ELF-1 (cell line): Measurements from ENCODE around the gene SCNN1G.

Source experiments
- DNase-seq: peaks from one replicate; pipeline ENCODE4 v3.0.0-alpha.2; 2016; ENCODE audit warnings: low read depth, low spot score

Gene SCNN1G

DNA sequence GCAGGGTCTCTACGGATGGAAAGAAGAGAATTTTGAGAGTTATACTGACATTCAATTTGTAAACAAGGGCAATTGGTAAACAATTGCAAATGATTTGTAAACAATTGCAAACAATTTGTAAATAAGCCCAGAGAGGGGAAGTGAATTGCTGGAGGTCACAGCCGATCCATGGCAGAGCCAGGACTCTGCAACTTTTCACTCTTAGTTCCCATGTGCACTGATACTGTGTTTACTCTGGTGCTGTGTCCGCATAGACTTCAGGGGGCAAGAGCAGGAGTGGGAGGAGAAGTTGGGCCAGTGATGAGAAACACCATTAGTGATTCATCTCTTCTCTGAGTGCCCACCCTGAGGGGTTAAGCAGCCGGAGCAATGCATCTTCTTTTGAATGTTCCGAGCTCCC is 14.0 kb downstream of the SCNN1G start:
- DNase-seq: no peak

DNA sequence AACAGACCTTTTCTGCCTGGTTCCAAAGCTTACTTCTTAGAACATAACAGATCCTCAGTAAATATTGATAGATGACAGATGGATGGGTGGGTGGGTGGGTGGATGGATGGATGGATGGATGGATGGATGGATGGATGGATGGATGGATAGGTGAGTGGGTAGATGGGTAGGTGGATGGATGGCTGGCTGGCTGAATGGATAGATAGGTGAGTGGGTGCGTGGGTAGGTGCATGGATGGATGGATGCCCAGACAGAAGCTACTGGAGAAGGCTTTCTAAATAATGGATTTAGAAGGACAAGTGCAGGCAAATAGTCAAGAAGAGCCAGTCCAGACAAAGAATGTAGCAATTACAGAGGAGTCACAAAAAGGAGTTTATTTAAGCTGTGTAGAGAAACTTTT is 19.6 kb downstream of the SCNN1G start:
- DNase-seq: no peak

DNA sequence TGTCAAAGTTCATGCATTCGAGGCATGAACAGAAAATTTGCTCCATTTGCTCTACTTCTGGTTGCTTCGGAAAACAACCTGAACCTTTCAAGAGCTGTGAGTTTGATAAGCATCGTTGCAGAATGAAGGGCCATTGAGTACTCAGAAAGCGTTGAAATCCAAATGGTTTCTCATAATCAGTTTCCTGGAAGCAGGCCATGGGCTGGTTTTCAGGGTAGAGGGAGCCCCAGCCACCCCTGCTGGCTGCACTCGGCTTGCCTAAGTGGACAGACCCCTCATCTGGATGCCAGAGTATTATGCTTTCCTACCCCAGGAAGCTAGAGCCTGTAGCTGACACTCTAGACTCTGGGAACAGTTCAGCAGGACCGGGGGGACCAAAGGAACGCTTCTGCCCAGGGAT is 24.4 kb downstream of the SCNN1G start:
- no peak for DNase-seq

DNA sequence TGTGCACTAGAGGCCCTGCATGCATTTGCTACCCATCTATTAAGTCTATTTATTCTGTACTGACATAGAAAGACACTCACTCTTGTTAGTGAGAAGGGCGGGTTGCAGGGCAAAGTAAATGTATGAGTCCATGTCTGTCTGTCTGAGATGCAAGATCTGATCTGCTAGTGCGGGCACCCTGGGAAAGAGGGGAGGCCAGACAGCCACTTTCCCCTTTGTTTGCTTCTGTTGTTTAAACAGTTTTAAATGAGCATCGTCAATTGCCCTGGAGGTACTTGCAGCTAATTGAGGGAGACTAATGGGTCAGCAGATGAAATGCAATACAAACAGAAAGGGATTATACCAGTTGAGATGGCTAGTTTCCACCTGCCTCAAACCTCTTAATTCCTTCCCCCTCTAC is 24.9 kb downstream of the SCNN1G start:
- DNase-seq: peak; percentile 61

DNA sequence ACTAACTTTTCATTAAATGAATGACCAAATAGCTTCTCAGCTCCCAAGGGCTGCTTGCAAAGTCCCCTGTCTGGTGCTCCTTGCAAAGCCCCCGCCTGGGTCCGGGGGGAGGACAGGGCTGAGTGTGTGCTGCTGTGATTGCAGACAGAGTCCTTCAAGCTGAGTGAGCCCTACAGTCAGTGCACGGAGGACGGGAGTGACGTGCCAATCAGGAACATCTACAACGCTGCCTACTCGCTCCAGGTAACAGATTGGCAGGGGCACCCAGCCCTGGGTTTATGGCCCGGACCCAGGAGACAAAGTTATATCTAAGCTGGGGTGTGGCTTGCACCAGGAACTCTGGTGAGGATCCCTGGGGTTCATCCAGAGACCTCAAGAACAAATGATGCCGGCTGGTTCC is 27.1 kb downstream of the SCNN1G start:
- DNase-seq: no peak

DNA sequence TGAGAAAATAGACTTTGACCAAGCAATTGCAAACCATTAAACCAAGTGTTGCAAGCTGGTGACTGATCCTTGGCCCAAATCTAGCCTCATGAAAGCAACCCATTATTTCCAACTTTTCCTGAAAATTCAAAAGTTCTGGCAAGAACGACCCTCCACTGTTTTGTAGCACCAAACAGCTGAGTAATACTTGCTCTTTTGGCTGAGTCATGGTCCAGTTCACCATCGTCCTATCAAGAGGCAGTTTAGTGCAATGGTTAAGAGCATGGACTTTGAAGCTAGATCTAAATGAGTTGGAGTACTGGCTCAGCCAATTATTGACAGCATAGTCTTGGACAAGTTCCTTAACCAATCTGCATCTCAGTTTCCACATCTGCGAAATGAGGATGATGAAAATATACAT is 31.3 kb downstream of the SCNN1G start:
- no peak for DNase-seq

DNA sequence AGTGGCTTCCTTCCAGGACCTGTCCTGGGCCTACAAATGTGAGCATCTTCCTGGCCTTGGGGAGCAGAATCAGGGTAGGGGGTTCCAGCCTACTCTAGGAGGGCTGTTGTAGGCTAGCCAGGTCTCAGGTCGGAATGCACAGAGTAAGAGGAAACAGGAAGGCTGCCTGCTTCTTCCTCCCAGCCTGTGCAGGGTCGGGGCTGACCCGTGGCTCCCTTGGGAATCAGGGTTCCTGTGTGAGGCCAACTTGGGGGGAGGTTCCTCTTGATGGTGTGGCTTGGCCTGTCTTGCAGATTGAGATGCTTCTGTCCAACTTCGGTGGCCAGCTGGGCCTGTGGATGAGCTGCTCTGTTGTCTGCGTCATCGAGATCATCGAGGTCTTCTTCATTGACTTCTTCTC is 32.3 kb downstream of the SCNN1G start:
- DNase-seq: no peak

DNA sequence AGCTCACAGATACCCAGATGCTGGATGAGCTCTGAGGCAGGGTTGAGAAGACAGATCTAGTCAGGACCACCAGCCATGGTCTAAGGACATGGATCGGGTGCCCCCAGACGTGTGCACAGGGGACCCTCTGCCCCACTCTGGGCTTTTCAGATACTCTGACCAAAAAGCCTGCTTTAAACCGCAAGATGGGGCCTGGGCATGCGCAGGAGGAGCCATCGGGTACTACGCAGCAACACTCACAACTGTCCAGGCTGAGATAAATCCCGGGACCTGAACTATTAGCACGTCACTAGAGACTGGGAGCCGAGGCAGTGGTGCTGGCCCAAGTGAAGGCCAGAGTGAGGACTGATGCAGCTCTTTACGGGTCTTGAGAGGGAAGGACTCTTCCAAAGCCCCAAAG is 32.9 kb downstream of the SCNN1G start:
- DNase-seq: no peak

DNA sequence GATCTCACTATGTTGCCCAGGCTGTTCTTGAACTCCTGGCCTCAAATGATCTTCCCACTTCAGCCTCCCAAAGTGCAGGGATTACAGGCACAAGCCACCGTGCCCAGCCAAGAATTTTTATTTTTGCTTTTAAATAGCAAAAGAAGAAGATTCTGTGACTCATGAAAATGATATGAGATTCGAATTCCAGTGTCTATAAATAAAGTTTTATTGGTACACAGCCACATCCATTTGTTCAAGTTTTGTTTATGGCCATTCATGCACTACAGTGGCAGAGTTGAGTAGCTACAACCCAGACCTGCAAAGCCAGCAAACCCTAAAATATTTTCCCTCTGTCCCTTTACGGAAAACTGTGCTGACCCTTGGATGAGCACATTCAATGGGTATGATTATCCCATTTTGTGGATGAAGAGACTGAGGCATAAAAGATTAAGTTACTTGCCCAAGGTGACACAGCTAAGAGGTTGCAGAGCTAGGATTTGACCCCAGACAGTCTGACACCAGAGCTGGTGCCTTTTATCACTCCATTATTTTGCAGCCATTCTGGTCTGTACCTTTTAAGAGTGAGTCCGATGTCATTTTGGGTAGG is 34.2 kb downstream of the SCNN1G start:
- no peak for DNase-seq

DNA sequence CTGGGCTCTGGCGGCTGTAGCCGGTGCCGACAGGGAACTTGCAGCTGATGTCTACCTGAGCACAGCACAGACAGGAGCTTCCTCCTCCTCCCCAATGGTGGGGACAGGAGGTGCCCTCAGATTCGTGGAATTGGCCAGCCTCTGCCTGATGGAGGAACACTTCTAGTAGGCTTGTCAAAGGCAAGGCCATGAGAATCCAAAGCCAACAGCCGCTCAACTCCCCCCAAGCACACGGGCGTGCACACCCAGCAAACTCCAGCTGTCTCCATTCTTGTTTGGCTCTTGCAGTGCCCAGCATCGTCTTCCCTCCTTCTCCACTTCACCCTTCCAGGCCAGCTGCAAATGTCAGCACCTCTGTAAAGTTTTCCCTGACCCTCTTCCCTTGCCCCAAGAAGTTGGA is 35.1 kb downstream of the SCNN1G start:
- no peak for DNase-seq

DNA sequence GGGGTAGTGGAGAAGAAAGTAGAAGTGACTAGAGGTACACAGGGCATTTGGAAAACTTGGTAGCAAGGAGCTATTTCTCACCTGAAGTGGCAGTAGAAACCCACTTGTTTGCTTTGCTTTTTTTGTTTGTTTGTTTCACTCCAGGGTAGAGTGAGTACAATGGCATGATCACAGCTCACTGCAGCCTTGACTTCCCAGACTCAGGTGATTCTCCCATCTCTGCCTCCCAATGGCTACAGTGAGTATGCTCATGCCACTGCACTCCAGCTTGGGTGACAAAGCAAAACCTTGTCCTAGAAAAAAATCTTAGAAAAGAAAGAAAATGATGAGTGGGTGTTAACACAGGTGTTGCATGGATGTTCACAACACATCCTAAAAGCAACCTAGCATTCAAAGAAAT is 40.4 kb downstream of the SCNN1G start:
- DNase-seq: no peak

DNA sequence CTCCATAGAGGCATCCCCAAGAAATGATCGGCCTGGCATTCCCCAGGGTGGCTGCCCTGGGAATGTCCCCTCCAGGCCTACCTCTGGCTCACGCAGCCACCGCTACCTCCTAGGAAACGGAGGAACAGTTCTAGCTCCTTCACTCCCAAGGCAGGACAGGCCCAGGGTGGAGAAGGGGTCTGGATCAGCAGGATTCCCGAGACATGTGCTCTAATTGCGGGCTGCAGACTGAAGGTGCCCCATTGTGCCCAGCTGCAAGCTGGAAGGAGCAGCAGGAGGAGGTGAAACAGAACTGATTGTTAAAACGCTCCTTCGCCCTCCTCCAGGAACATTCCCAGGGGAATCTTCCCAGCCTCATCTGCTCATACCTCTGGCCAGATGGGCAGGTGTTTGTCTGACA is 40.8 kb downstream of the SCNN1G start:
- DNase-seq: no peak

DNA sequence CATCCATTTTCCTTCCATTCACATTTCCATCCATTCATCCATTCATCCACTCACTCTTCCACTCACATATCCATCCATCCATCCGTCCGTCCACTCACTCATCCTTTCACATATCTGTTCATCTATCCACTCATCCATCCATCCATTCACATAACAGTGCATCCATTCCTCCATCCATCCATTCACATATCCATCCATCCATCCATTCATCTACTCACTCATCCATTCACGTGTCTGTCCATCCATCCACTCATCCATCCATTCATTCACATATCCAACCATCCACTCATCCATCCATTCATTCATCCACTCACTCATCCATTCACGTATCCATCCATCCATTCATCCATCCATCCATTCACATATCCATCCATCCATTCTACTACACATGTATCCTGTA is 42.6 kb downstream of the SCNN1G start:
- DNase-seq: no peak

DNA sequence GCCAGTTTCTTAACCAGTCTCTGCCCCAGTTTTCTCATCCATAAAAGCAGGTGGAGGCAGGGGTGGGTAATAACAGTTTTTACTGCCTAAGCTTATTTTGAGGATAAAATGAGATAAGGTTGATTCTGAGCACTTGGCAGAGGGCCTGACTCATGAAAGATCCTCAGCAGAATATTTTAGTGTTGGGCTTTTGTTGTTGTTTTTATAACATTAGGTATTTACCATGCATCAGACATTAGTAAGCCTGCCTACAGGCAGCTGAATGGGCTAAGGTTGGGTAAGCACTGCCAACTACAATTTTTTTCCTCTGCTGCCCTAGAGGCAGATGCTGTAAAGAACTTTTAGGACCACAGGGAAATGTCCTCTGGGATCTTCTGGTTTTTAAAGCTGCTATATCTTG is 43.1 kb downstream of the SCNN1G start:
- no peak for DNase-seq

DNA sequence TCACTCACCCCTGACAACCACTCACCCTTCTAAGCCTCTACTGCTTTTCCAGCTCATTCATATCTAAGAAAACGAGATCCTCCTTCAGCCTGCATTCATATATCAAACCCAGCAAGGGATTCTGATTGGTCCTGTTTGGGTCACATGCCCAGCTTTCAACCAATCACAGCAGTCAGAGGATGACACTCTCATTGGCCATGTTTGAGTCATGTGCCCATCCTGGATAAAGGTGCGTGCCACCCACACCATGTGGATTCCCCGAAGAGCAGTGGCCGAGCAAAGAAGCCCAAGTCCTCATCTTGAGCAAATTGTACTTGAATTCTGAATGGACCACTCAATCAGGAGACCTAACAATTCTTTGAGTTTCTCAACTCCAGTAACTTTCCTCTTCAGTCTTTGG is 45.0 kb downstream of the SCNN1G start:
- no peak for DNase-seq

DNA sequence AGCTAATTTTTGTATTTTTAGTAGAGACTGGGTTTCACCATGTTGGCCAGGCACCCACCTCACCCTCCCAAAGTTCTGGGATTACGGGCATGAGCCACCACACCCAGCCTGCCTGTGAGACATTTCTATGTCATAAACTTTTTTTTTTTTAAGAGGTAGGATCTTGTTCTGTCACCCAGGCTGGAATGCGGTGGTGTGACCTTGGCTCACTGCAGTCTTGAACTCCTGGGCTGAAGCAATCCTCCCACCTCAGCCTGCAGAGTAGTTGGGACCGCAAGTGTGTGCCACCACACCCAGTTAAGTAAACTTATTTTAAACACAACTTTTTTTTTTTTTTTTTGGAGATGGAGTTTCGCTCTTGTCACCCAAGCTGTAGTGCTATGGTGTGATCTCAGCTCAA is 47.2 kb downstream of the SCNN1G start:
- DNase-seq: no peak

DNA sequence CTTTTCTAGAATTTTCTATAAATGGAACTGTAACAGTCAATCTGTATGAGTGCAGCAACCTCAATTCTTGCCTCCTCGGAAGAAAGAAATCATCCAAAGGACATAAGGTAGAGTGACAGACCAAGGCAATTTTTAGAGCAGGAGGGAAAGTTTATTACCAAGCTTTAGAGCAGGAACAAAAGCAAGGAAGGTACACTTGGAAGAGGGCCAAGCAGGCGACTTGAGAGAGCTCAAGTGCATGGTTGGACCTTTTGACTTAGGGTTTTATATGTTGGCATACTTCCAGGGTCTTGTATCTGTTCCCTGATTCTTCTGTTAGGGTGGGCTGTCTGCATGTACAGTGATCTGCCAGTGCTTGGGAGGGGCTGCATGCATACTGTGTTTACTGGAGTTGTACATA is 50.3 kb downstream of the SCNN1G start:
- no peak for DNase-seq

DNA sequence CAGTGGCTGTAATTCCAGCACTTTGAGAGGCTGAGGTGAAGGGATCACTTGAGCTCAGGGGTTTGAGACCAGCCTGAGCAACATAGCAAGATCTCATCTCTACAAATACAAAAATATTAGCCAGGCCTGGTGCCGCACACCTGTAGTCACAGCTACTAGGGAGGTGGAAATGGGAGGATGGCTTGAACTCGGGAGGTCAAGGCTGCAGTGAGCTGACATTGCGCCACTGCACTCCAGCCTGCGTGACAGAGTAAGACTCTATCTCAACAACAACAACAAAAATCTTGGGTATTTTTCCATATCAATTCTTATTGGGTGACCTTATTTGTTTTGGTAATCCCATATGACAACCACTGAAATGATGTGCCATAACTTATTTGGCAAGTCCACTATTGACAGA is 52.6 kb downstream of the SCNN1G start:
- DNase-seq: no peak

DNA sequence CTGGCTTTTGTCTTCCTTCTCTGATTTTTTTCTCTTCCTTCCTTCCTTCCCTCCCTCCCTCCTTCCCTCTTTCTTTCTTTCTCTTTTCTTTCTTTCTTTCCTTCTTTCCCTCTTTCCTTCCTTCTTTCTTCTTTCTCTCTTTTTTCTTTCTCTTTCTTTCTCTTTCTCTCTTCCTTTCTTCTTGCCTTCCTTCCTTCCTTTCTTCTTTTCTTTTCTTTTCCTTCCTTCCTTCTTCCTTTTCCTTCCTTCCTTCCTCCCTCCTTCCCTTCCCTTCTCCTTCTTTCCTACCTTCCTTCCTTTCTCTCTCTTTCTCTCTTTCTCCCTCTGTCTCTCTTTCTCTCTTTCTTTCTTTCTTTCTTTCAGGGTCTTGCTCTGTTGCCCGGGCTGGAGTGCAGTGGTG is 54.4 kb downstream of the SCNN1G start:
- DNase-seq: no peak

DNA sequence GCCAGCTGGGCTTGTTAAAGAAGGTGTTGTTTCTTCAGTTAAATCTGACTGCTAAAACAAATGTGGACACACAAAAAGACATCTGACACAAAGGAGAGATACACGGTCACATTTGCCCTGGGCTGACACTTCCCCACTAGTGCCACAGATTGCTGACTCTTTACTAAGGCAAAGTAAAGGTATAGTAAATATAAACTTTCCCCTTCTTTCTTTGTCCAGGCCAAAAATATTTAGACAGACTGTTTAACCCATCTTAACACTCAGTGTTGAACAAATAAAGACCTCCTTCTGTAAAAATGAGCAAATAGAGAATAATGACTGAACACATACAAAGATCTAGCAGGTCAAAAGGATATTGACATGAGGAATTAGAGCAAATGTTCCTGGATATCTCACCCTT is 58.4 kb downstream of the SCNN1G start:
- DNase-seq: no peak

DNA sequence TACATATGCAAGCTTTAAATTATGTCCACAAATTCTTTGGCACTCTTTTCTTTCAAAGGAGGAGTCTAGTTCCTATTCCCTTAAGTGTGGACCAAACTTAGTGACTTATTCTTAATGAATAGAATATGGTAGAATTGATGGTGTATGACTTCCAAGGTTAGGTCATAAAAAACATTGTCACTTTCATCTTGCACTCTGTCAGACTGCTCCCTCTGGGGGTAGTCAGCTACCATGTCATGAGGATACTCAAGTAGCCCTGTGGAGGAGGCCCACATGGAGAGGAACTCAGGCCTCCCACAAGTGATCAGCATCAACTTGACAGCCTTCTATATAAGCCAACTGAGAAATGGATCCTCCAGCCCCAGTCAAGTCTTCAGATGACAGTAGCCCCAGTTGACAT is 61.6 kb downstream of the SCNN1G start:
- no peak for DNase-seq

DNA sequence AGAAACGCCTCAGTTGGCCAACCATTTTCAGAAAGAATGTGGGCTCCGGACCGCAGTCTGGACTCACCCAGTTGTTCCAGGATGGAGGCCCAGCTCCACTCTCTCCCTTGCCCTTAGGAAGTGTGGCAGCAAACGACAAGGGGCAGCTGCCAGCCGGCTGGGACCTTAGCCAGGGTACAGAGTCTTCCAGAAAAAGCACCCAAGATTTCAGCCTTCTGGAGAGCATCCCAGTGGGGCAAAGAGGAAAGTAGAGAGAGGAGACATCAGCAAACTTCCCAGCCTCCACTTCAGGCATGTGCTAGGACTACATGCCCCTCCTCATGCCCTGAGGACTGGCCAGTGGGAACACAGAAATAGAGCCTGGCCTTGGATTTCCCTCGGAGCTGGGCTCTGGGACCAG is 62.7 kb downstream of the SCNN1G start:
- no peak for DNase-seq

DNA sequence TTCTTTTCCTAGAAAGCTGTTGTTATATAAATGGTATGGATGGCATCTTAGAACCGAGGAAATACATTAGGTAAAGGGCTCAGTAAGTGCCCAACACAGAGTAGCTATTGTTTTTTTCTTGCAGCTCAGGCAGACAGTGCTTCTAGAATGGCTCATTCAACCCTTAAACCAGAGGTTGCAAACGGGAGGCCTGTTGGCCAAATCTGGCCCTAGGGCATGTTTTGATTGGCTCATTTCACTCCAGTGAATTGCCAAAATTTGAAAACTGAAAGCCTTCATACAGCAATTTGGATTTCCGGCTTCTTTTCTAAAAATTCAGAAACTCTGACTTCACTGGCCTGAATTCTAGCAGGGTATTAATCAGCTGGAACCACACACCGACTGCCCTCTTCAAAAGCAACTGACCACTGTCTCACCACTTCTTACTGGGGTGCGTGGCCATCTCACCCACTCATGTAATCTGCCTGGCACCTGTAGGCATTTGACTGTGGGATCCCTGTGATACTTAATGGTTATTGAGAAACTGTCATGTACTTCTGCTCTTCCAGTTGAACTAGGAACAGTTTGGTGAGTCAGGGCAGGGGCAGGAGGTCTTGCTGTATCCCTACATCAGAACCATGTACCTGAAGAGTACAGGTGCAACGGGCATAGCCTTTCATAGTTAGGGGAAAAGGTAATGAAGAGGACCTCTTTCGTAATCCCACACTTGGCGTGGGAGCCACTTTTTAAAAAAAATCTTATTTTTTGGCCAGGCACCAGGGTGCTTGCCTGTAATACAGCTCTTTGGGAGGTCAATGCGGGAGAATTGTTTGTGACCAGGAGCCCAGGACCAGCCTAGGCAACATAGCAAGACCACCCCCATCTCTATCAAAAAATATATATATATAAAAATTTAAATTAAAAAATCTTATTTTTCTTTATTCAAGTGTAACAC is 66.0 kb downstream of the SCNN1G start:
- DNase-seq: no peak

DNA sequence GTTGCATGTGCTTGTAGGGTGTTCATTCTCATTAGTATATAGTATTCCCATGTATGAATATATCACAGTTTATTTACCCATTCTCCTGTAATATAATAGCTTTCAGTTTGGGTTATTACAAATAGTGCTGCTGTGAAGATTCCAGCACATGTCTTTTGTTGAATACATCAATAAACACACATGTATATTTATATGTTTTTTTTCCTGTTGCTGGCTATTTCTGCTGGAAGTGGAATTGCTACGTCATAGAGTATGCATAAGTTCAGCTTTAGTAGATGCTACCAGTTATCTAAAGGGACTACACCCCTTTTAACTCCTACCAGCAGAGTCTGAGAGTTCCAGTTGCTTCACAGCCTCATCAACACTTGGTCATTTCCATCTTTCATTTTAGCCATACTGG is 67.3 kb downstream of the SCNN1G start:
- no peak for DNase-seq
